Adrenal gland (tissue), 12 donors: ENCODE results near the gene DCD. TPM values are rescaled to one million over a fixed set of nuclear protein-coding genes. Genes with fewer than 3 reads are reported as not detected.

ENCODE experiments used
- DNase-seq, 7 donors: peaks; one replicate each; pipeline ENCODE4 v3.0.0-alpha.2; 2019 to 2020
- H3K27ac ChIP-seq, 5 donors: fragments of 200-600 bp; sonication (generic) in 4 of 5; 1 replicate in 3 of 5; 2 replicates in 2 of 5; pipeline versions ENCODE4 v1.5.1 to v1.8.0; 2016 to 2020; ENCODE audit warnings: mild to moderate bottlenecking in 1 of 5
- H3K27me3 ChIP-seq: fragments of 200-600 bp; 2 replicates; pipeline ENCODE4 v1.8.0; 2021
- H3K36me3 ChIP-seq, 2 donors: fragments of 200-600 bp; replicated peaks in 1 of 2; 1 replicate in 1 of 2; 2 replicates in 1 of 2; pipeline versions ENCODE4 v1.5.1 to v1.8.0; 2018 to 2022
- H3K4me1 ChIP-seq, 2 donors: fragments of 200-600 bp; replicated peaks in 1 of 2; 1 replicate in 1 of 2; 2 replicates in 1 of 2; pipeline versions ENCODE4 v1.5.1 to v1.8.0; 2018 to 2021
- H3K4me3 ChIP-seq, 4 donors: fragments of 200-600 bp; sonication (generic) in 3 of 4; one replicate each; pipeline ENCODE4 v1.5.1; 2016 to 2018
- H3K9me3 ChIP-seq, 3 donors: fragments of 200-600 bp; sonication (generic) in 1 of 3; replicated peaks in 1 of 3; 1 replicate in 2 of 3; 2 replicates in 1 of 3; pipeline versions ENCODE4 v1.5.1 to v1.8.0; 2016 to 2021
- POLR2A ChIP-seq, 2 donors: fragments of 450-650 bp; IDR thresholded peaks; one replicate each; pipeline ENCODE4 v1.6.1; 2017; ENCODE audit warnings: antibody characterized with exemption in 2 of 2, mild to moderate bottlenecking in 2 of 2, moderate library complexity in 1 of 2
- WGBS, 4 donors: extraction: QIAGEN DNeasy Blood & Tissue Kit in 2 of 4; methylation state at CpG; one replicate each; pipeline versions ENCODE4 v1.1.5 to v1.1.7; 2013 to 2017; 5-methylcytosine and 5-hydroxymethylcytosine counted together
- intact Hi-C, 2 donors: fragments of 100-400 bp; cut with DNase I; formaldehyde crosslinking; loops; one replicate each; pipeline versions ENCODE4 v1.14.1 to v1.15.0; 2022 to 2023
- polyA plus RNA-seq, 3 donors: library from polyadenylated mRNA; stranded (reverse); fragments of 200-250 nt in 2 of 3; fragments of 350-450 nt in 1 of 3; fragmentation: Illumina TruSeq in 1 of 3; extraction: RNeasy Lipid Tissue Mini Kit (QIAGEN cat#74804) in 1 of 3; gene quantifications; one replicate each; pipeline ENCODE4 v1.2.3, GENCODE V29; 2013 to 2014
- total RNA-seq, 9 donors: library from RNA; depleted of rRNA in 4 of 9; stranded (reverse); fragments of >200 nt in 4 of 9; fragments of 120-200 nt in 1 of 9; fragmentation: NEBNext Ultra II Directional in 1 of 9; extraction: Animal tissue kit (Norgen Biotek cat#: 25700) in 1 of 9; gene quantifications; one replicate each; pipeline versions ENCODE4 v1.1.0 to v1.2.4, GENCODE V29; 2013 to 2023
- TF ChIP-seq, protein P1 (sequence below), 6 experiments: fragments of 450-650 bp in 4 of 6; fragments of 200-600 bp in 2 of 6; sonication (generic) in 1 of 6; IDR thresholded peaks; 1 replicate in 5 of 6; 2 replicates in 1 of 6; pipeline versions ENCODE4 v1.5.1 to v1.8.0; 2016 to 2021; ENCODE audit warnings: antibody characterized with exemption in 6 of 6, mild to moderate bottlenecking in 2 of 6, moderate library complexity in 1 of 6
- donor health status: healthy with polysubstance abuse.
- donor health status: Bipolar disorder and iron deficiency.
- donor health status: DM: yes; HTN: yes; CAD: no.
- donor health status: DM: no; HTN: no; CAD: no.
- donor health status: DM: no; HTN: no; CAD: no.
- donor health status: DM: yes; HTN: yes; CAD: no.

The DCD gene
- total and polyA plus RNA-seq, 12 donors: not detected

GRCh38 chr12:54689034-54689372 is 40.8 kb upstream of the DCD start:
- no peak overlapping the region for H3K27ac ChIP-seq
- H3K9me3 ChIP-seq: no peaks in the 10 kb centered on the region
- 76 to 82% (median 80%) methylated on average over 8 of the region's 8 CpGs for WGBS, 4 donors
- no peak for DNase-seq
- TF ChIP-seq, protein P1, sequence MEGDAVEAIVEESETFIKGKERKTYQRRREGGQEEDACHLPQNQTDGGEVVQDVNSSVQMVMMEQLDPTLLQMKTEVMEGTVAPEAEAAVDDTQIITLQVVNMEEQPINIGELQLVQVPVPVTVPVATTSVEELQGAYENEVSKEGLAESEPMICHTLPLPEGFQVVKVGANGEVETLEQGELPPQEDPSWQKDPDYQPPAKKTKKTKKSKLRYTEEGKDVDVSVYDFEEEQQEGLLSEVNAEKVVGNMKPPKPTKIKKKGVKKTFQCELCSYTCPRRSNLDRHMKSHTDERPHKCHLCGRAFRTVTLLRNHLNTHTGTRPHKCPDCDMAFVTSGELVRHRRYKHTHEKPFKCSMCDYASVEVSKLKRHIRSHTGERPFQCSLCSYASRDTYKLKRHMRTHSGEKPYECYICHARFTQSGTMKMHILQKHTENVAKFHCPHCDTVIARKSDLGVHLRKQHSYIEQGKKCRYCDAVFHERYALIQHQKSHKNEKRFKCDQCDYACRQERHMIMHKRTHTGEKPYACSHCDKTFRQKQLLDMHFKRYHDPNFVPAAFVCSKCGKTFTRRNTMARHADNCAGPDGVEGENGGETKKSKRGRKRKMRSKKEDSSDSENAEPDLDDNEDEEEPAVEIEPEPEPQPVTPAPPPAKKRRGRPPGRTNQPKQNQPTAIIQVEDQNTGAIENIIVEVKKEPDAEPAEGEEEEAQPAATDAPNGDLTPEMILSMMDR (IDR thresholded peaks at IDR 0.05): no peak
- no peak for TF ChIP-seq POLR2A (IDR thresholded peaks at IDR 0.05)
- H3K4me3 ChIP-seq: no peak overlapping the region
- no peaks in the 10 kb centered on the region for H3K4me1 ChIP-seq
- H3K27me3 ChIP-seq: no peaks in the 10 kb centered on the region
- intact Hi-C loops: no loop called here
- H3K36me3 ChIP-seq: no peaks in the 10 kb centered on the region

DNA sequence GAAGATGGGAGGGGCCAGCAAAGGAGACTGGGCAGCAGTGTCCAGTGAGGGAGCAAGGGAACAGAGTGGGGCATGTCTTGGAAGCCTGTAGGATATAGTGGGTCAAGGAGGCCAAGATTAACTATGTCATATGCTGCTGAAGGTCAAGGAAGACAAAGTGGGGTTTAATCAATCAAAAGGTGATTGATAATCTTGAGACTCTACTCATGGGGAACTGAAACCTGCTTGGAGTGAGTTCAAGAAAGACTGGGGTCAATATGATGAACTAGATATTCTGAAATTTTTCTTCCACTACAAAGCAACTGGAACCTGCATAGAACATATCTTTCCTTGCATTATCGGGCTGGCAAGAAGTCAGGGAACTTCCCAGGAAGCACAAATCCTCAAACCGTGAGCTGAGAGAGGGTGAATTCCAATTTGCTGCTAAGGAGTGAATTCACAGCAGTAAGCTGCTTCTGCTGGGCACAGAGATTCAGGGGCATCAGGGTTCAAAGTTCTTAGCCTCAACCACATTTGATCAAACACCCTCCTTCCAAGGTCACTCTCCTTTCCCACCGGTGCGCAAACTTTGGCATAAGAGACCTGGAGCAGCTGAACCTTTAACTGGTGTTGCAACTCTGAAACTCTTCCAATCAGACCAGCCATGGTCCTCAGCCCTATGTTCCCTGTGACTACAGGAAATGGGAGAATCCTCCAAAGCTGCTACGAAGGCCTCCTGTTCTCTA is 40.3 kb upstream of the DCD start:
- Histone ChIP-seq H3K4me1 (no peaks in the 10 kb centered on the region), H3K27ac (no peak overlapping the region), H3K9me3 (no peaks in the 10 kb centered on the region), H3K4me3 (no peak overlapping the region), H3K36me3 (no peaks in the 10 kb centered on the region), H3K27me3 (no peaks in the 10 kb centered on the region)
- TF ChIP-seq, protein P1 (IDR thresholded peaks at IDR 0.05): no peak
- TF ChIP-seq POLR2A (IDR thresholded peaks at IDR 0.05): no peak
- intact Hi-C loops: no loop called here
- WGBS, 4 donors: 71 to 79% (median 76%) methylated on average over 5 of the region's 5 CpGs
- no peak for DNase-seq

DNA sequence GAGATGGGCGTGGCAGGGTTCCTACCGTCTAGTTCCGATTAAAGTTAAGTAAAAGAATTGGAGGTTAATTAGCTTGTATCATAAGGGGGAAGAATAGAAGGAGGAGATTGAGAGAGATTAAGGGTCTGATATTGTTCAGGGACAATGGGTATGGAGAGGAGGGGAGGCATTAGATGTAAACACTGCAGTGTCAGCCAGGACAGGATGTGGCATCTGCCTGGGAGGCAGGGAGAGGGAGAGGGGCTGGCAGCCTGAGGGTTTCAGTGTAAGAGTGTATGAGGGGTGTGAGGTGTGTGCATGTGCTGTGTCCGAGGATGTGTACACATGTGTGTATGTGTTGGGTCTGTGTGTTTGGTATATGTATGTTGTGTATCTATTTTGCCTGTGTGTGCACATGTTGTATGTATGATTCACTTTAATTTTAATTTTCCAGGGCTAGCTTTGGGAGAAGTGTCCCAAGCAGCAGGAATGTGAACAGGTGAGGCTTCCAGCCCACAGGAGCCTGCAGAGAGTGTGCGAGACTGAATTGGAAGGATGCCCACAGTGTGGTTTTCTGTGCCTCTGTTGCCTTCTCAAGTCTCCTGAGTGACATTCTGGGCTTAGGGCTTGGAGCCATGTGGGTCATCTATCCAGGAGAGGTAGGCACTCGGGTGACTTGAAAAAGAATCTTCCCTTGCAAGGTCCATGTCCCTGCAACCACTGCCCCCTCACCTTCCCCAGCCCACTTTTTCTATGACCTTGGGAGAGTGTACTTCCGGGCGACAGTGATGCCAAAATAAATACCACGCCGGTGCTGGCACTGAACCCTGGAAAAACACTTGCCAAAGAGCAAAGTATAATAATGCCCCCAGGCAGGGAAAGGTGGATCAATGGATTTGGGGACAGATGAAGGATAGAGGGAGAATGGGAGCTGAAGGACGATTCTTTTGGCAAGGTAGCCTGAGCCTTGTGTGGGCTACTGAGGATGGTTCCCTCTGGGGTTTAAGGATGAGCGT is 36.8 kb upstream of the DCD start:
- TF ChIP-seq, protein P1 (IDR thresholded peaks at IDR 0.05): no peak
- TF ChIP-seq POLR2A (IDR thresholded peaks at IDR 0.05): no peak
- intact Hi-C loops: no loop called here
- Histone ChIP-seq H3K9me3 (no peaks in the 10 kb centered on the region), H3K4me3 (no peak overlapping the region), H3K4me1 (no peaks in the 10 kb centered on the region), H3K27ac (no peak overlapping the region), H3K36me3 (no peaks in the 10 kb centered on the region), H3K27me3 (peaks cover 4% of the 10 kb centered on the region)
- DNase-seq: no peak
- WGBS, 4 donors: 52 to 59% (median 57%) methylated on average over 11 to 12 of the region's 12 CpGs

DNA sequence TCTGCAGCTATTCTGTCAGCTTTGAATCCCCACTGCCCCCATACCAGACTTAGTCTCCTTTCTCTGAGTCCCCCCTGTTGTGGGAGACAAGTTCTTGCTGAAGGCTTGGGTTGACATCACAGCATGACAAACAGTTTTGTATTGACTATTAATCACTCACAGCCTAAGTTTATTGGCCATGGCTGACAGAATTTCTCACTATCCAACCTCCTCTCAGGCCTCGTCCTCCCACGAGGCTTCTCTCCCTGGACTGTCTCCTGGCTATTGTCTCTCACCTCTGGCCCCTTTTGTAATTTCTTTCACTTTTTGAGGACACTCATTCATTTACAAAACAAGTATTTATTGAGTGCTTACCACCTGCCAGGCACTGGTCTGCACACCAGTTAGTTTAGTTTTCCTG is 35.2 kb upstream of the DCD start:
- peaks cover 4% of the 10 kb centered on the region for H3K27me3 ChIP-seq
- intact Hi-C loops: no loop called here
- TF ChIP-seq POLR2A (IDR thresholded peaks at IDR 0.05): no peak
- TF ChIP-seq, protein P1 (IDR thresholded peaks at IDR 0.05): no peak
- no peaks in the 10 kb centered on the region for H3K9me3 ChIP-seq
- H3K4me3 ChIP-seq: no peak overlapping the region
- WGBS, 4 donors: 41 to 50% (median 47%) methylated on average over 2 of the region's 2 CpGs
- no peaks in the 10 kb centered on the region for H3K36me3 ChIP-seq
- DNase-seq: no peak
- H3K4me1 ChIP-seq: no peaks in the 10 kb centered on the region
- no peak overlapping the region for H3K27ac ChIP-seq
